Globus pallidus (tissue), 1 donor: ENCODE data around the gene TOX2.

Experiments used
- DNase-seq: peaks from one replicate; pipeline ENCODE4 v3.0.0-alpha.2; 2015; ENCODE audit warnings: low spot score

The TOX2 gene

GRCh38 chr20:44018942-44019637 is 104.4 kb downstream of the TOX2 start:
- no peak for DNase-seq

DNA sequence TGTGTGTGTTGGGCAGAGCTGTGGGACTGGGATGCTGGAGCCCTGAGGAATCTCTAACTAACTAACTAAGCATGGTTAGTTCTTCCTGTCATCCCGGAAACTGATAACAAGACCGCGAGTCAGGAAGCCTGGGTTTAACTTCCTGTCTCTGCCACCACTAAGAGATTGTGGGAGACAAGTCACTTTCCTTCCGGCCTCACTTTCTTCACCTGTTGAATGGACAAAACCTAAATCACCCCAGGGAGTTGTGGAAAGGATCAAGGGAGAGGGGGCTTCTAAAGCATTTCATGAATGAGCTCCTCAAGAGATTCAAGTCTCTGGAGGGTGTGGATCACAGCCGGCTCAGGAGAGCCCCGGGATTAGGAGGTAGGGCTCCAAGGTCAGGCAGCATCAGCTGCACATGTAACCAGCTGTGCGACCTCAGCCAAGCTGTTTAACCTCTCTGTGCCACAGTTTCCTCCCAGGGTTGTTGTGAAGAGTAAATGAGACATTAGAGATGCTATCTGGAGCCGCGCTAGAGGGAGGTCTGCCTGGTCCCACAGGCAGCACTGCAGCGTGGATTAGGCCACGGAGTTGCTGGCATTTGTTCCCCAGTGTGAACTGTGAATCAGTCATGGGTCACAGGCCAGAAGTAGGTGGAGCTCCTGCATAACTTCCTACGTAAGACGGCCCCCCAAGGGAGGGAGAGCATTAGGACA is 105.1 kb downstream of the TOX2 start:
- DNase-seq, result no peak

- no peak for DNase-seq
Measured at GRCh38 chr20:44020406-44021148, 105.9 kb downstream of the TOX2 start.

GRCh38 chr20:44021186-44021585 is 106.5 kb downstream of the TOX2 start:
- no peak for DNase-seq

GRCh38 chr20:44021900-44022299 is 107.2 kb downstream of the TOX2 start:
- no peak for DNase-seq

DNA sequence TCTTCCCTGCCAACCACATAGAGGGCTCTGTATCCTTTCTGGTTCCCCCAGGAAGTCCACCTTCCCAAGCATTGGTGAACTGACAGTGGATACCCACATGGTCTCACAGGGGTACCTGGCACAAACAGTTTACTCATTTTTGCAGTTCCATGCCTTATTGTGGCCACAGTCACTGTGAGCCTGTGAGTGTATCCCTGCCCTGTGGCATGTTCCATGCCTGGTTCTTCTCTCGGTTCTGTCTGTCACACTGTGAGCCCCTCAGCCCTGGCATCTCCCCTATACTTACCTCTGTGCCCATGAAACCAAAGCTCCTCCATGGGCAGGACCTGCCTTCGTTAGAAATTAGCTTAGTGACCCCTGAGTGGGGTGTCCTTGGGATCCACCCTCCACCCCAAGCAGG is 107.8 kb downstream of the TOX2 start:
- DNase-seq, result no peak

DNA sequence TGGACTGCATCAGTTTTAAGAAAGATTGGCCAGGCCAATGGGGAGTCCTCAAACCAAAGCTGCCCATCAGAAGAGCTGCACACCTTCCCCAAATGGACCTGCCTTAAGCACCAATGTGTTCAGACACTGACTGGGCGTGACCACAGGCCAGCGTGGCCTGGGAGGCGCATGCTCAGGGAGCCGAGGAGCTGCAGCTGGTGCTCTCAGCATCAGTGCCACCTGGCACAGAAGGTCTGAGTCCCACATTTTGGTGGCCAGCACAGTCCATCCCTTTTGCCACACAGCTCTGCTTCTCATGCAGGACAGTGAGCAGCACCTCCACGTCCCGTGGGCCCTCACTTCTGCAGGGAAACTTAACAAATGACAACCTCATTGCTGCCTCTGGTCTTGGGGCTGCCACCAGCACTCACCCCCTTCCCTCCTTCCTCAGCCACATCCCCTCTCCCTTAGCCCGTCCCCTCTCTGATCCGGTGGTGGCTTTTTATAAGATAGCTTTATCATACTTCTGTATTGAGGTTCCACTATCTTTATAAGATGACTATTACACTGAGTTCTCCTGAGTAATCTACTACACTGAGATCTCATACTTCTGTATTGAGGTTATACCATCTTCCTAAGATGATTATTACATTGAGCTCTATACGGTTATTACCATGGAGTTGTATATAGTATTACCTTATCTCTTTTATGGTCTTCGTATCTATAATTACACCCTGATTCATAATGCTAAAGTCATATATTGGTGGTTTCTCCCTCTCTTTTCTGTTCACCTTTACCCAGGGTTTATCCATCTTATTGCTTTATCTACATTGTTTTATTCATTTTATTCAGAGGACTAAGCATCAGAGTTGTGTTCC is 109.1 kb downstream of the TOX2 start:
- no peak for DNase-seq

DNA sequence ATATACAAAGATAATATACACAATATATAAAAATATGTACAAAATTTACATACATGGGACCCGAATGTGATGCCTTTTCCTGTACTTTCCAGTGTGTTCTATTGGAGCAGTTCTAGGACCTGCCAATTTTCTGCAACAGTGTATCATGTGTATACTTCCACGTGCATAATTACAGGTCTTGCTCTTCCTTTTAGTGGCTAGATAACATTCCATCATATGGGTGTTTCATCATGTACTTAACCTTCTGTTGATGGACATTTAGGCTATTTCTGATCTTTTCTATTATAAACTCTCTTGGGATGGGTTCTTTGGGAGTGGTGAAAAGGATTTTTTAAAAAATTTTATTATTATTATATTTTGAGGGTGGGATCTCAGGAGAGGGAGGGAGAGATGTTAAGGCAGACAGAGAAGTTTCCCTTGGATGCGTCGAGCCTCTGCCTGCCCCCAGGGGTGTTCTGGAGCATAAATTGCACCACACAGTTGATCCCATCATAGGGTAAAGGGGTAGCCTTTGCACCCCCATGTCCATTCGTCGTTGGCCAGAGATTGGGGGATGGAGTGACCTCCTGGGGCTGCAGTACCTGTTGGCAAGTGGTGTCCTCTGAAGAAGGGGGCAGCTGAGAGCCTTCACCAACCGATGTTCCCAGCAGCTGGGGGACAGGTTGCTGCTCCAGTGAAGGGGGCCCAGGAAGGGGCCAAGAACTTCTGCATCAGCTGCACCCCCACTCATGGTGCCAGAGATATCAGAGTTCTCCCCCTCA is 110.3 kb downstream of the TOX2 start:
- DNase-seq, result no peak

DNA sequence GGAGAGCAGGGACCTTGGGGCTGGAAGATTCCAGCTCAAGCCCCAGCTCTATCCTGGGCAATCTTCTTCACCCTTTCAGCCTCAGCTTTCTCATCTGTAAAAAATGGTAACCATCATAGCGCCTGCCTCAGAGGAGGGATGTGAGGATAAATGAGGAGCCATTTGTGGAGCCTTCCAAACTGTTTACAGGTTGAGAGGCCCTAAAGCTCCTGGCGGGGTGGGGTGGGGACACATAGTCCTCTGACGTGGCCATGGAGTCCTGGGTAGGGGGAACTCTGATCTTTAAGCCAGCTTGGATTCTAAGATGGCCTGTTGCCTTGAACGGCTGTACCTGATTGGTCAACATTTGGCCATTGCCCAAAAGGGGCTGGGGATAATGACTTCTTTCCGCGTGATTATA is 111.1 kb downstream of the TOX2 start:
- DNase-seq, result no peak

DNA sequence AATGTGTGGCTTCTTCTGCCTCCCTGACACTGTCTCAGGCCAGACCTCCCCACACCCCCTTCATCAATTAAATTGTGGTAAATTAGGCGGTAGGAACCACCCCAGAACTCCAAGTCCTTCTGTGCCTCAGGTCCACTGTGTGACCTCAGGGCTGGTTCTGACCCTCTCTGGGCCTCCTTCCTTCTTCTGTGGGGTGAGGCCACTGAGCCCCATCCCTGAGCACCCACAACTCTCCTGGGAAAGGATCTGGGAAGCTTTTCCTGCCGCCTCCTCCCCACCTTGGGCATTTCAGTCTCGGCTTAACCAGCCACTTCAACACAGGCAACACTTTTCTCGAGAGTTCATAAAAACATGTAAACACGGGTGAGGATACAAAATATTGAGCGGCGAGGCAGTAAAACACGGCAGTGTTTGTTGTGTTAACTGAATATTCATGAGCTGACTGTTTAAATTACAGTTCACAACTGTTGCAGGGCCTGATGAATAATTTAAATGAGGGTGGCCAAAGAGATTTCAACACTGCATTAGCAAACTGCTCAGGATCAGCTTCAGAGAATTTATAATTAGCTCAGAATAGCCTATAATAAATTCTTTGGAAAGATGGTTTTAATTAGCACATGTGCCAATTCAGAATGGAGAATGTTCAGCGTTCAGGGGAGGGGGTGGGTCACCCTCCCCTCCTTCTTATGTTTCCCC is 112.1 kb downstream of the TOX2 start:
- no peak for DNase-seq

DNA sequence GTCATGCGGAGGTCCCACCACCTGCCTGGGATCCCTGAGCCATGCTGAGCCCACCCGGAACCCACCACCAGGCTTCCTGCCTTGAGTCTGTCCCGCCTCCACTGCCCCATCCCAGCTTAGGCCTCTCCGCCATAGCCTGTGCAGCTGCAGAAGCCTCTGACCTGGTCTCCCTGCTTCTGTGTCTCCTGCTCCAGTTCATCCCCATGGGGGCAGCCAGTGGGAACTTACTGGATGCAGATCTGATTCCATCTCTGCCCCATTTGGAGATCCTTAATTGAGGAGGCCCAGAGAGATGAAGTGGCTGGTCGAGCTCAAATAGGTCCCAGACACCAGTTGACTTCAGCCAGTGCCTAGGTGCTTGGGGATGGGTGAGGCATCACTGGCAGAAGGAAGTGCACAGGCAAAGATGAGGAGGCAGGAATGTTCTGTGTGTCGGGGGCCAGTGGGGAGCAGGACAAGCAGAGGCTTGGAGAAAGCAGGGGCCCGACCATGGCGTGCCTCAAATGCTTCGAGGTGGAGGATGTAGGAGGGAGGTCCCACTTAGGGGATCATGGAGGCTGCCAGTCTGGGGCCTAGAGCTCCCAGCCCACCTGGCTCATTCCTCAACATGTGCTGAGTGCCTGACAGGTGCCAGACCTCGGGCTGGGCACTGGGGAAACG is 112.8 kb downstream of the TOX2 start:
- DNase-seq, result no peak

- no peak for DNase-seq
Measured at GRCh38 chr20:44028003-44028730, 113.5 kb downstream of the TOX2 start.

- DNase-seq, result no peak
Measured at GRCh38 chr20:44028868-44029847, 114.5 kb downstream of the TOX2 start.

DNA sequence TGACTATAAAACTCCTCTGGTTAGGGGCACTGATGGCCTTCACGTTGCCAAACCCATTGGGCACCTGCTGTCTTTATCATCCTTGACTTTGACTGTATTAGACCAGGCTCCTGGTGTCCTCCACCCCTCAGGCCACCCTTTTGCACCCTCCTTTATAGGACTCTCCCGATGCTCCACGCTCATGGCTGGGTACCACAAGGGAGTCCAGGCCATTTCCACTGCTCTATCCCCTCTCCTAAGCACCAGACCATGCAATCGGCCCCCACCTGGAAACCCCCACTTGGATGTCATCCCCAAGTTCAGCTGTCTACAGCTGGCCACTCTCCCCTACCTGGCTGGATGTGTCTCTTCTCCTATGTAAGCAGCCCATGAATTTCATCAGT is 115.2 kb downstream of the TOX2 start:
- no peak for DNase-seq

DNA sequence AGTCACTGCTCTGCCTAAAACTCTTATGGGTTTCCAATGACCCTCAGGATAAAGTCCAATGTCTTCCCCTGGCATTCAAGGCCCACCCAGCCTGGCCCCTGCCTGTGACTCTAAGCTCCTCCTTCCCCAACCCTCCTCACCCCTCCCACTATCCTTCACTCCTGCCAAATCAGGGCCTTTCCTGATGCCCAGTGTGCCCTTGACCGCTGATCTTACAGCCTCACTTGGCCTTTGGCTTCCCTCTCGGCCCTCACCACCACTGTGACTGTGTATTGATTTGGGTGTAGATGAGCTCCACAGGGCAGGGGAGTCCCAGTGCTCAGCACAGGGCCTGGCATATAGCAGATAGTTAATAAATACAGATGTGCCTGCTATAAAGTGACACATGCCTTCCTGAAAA is 115.7 kb downstream of the TOX2 start:
- no peak for DNase-seq

- DNase-seq, result no peak
Measured at GRCh38 chr20:44031001-44031574, 116.4 kb downstream of the TOX2 start.

- DNase-seq, result no peak
Measured at GRCh38 chr20:44031781-44032582, 117.3 kb downstream of the TOX2 start.
